GM23338 (cell line): Measurements from ENCODE around the gene TBX2. TPM values are rescaled to one million over a fixed set of nuclear protein-coding genes. Genes with fewer than 3 reads are reported as not detected.

ENCODE experiments used
- ATAC-seq: fragments of 200-7000 bp; cut with Tn5 transposase; 3 replicates; pipeline ENCODE4 v1.9.1; 2020
- DNase-seq: peaks from one replicate; pipeline ENCODE4 v3.0.0-alpha.2; 2015; ENCODE audit warnings: low spot score
- H2AFZ ChIP-seq: fragments of 200-600 bp; sonication (generic); 2 replicates; pipeline ENCODE4 v1.8.0; 2016; ENCODE audit warnings: antibody characterized with exemption, mild to moderate bottlenecking, moderate library complexity
- H3F3A ChIP-seq: fragments of 200-600 bp; sonication (generic); replicated peaks from 2 replicates; pipeline ENCODE4 v1.8.0; 2017; ENCODE audit warnings: antibody characterized with exemption, mixed run types, low read depth
- H3K27ac ChIP-seq: fragments of 200-600 bp; sonication (generic); 2 replicates; pipeline ENCODE4 v1.6.1; 2016; ENCODE audit warnings: low read depth
- H3K27me3 ChIP-seq: fragments of 200-600 bp; sonication (generic); 2 replicates; pipeline ENCODE4 v1.8.0; 2016; ENCODE audit warnings: mild to moderate bottlenecking, mixed run types, moderate library complexity; ENCODE audit not compliant: insufficient read depth
- H3K36me3 ChIP-seq: fragments of 200-600 bp; sonication (generic); 2 replicates; pipeline ENCODE4 v1.8.0; 2016; ENCODE audit warnings: mild to moderate bottlenecking; ENCODE audit not compliant: insufficient read depth
- H3K4me1 ChIP-seq: fragments of 200-600 bp; sonication (generic); 2 replicates; pipeline ENCODE4 v1.8.0; 2016; ENCODE audit warnings: mild to moderate bottlenecking, moderate library complexity; ENCODE audit not compliant: insufficient read depth
- H3K4me2 ChIP-seq: fragments of 200-600 bp; sonication (generic); 2 replicates; pipeline ENCODE4 v1.7.1; 2017; ENCODE audit warnings: mixed run types
- H3K4me3 ChIP-seq: fragments of 200-600 bp; sonication (generic); 2 replicates; pipeline ENCODE4 v1.6.1; 2016; ENCODE audit warnings: mixed run types
- H3K79me2 ChIP-seq: fragments of 200-600 bp; sonication (generic); replicated peaks from 2 replicates; pipeline ENCODE4 v1.8.0; 2017; ENCODE audit warnings: mild to moderate bottlenecking; ENCODE audit not compliant: insufficient read depth
- H3K9me2 ChIP-seq: fragments of 200-600 bp; sonication (generic); 2 replicates; pipeline ENCODE4 v1.8.0; 2017; ENCODE audit not compliant: insufficient read depth
- H4K20me1 ChIP-seq: fragments of 200-600 bp; sonication (generic); replicated peaks from 2 replicates; pipeline ENCODE4 v1.8.0; 2017; ENCODE audit warnings: mild to moderate bottlenecking; ENCODE audit not compliant: insufficient read depth
- H3K27ac Mint-ChIP-seq: 2 replicates; pipeline ENCODE4 v1.8.0; 2020; ENCODE audit warnings: inconsistent platforms, mild to moderate bottlenecking, moderate library complexity, mixed read lengths
- H3K27me3 Mint-ChIP-seq: 3 replicates; pipeline ENCODE4 v1.8.0; 2022; ENCODE audit warnings: low read depth, mild to moderate bottlenecking, moderate library complexity, mixed read lengths, inconsistent platforms; ENCODE audit not compliant: insufficient read depth, poor library complexity
- H3K36me3 Mint-ChIP-seq: 3 replicates; pipeline ENCODE4 v1.8.0; 2021; ENCODE audit warnings: low read depth, mild to moderate bottlenecking, inconsistent platforms, moderate library complexity, mixed read lengths
- H3K4me1 Mint-ChIP-seq: 3 replicates; pipeline ENCODE4 v1.8.0; 2020; ENCODE audit warnings: mild to moderate bottlenecking, inconsistent platforms, mixed read lengths
- H3K4me3 Mint-ChIP-seq: 3 replicates; pipeline ENCODE4 v1.8.0; 2021; ENCODE audit warnings: moderate library complexity, mild to moderate bottlenecking, inconsistent platforms, mixed read lengths
- H3K9me3 Mint-ChIP-seq: 3 replicates; pipeline ENCODE4 v1.8.0; 2020; ENCODE audit warnings: moderate library complexity, mild to moderate bottlenecking, inconsistent platforms, mixed read lengths
- CREB1 ChIP-seq: fragments of 250-450 bp; sonication (Bioruptor Pico); IDR thresholded peaks from 2 replicates; pipeline ENCODE4 v1.5.0; 2020; ENCODE audit warnings: low read depth, mild to moderate bottlenecking, moderate library complexity
- CTCF ChIP-seq, 2 experiments: fragments of 200-600 bp in 1 of 2; sonication (generic) in 1 of 2; conservative IDR thresholded peaks; 2 replicates each; pipeline versions ENCODE4 v1.5.1 to v1.6.1; 2016 to 2017; ENCODE audit warnings: antibody characterized with exemption in 2 of 2, low read depth in 2 of 2, mild to moderate bottlenecking in 2 of 2, moderate library complexity in 1 of 2
- EZH2 ChIP-seq: fragments of 200-600 bp; sonication (generic); IDR thresholded peaks from one replicate; pipeline ENCODE4 v1.8.0; 2017; ENCODE audit warnings: antibody characterized with exemption, mild to moderate bottlenecking, low read depth; ENCODE audit not compliant: unreplicated experiment
- EZH2phosphoT487 ChIP-seq: fragments of 200-600 bp; sonication (generic); IDR thresholded peaks from one replicate; pipeline ENCODE4 v1.8.1; 2018; ENCODE audit warnings: antibody characterized with exemption; ENCODE audit not compliant: unreplicated experiment
- JUNB ChIP-seq: IDR thresholded peaks from one replicate; pipeline ENCODE4 v1.6.1; 2016; ENCODE audit warnings: antibody characterized with exemption; ENCODE audit not compliant: unreplicated experiment
- NANOG ChIP-seq: IDR thresholded peaks from 2 replicates; pipeline ENCODE4 v1.6.1; 2016; ENCODE audit warnings: antibody characterized with exemption, borderline replicate concordance
- POLR2AphosphoS5 ChIP-seq: IDR thresholded peaks from 2 replicates; pipeline ENCODE4 v1.6.1; 2016; ENCODE audit warnings: antibody characterized with exemption, low read depth
- REST ChIP-seq: IDR thresholded peaks from one replicate; pipeline ENCODE4 v1.6.1; 2018; ENCODE audit warnings: antibody characterized with exemption; ENCODE audit not compliant: unreplicated experiment
- ZNF114 ChIP-seq: fragments of 250-450 bp; sonication (Bioruptor Pico); IDR thresholded peaks from 2 replicates; pipeline ENCODE4 v1.5.0; 2020; ENCODE audit warnings: mild to moderate bottlenecking, moderate library complexity
- ZNF331 ChIP-seq: fragments of 250-450 bp; sonication (Bioruptor Pico); IDR thresholded peaks from 2 replicates; pipeline ENCODE4 v1.5.0; 2020; ENCODE audit warnings: low read depth, mild to moderate bottlenecking, moderate library complexity
- polyA plus RNA-seq: library from polyadenylated mRNA; unstranded; fragments of >200 nt; fragmentation: Nextera tagmentation; extraction: Ambion mirVana; gene quantifications from 2 replicates; pipeline ENCODE4 v1.2.1, GENCODE V29; 2016
- total RNA-seq: library from RNA; depleted of rRNA; stranded (reverse); fragments of >200 nt; shearing (Covaris generic); gene quantifications from 2 replicates; pipeline ENCODE4 v1.2.3, GENCODE V29; 2014

The TBX2 gene
- total and polyA plus RNA-seq, 2 experiments from 2014 or later = not detected

GRCh38 chr17:61391595-61392291 is 7.9 kb upstream of the TBX2 start:
- Mint-ChIP-seq H3K9me3 (peaks cover 2% of the 10 kb centered on the region; the same call in 2 of the 3 replicates), H3K36me3 (no peaks in the 10 kb centered on the region; the same call in 2 of the 3 replicates), H3K27ac (no peak overlapping the region), H3K4me3 (no peak overlapping the region), H3K4me1 (peaks cover 5% of the 10 kb centered on the region), H3K27me3 (peaks cover 50% of the 10 kb centered on the region)
- Histone ChIP-seq H3K4me3 (no peak overlapping the region), H3K27ac (no peak overlapping the region), H3K36me3 (no peaks in the 10 kb centered on the region), H3K9me2 (no peaks in the 10 kb centered on the region), H3K4me1 (no peaks in the 10 kb centered on the region; the same call in 1 of the 2 replicates), H3K4me2 (no peak overlapping the region), H4K20me1 (peaks cover 4% of the 10 kb centered on the region; the same call in 1 of the 2 replicates), H2AFZ (no peak overlapping the region), H3K27me3 (peaks cover 48% of the 10 kb centered on the region), H3F3A (no peaks in the 10 kb centered on the region), H3K79me2 (no peaks in the 10 kb centered on the region)
- ATAC-seq = no peak
- DNase-seq = no peak
- TF ChIP-seq EZH2 (no peak), ZNF114 (CRISPR knock-in tag) (no peak), CREB1 (CRISPR knock-in tag) (no peak), REST (no peak), NANOG (no peak), JUNB (no peak), ZNF331 (CRISPR knock-in tag) (no peak), POLR2AphosphoS5 (no peak), CTCF (conservative IDR thresholded peaks at IDR 0.05; ENCODE audit: low read depth in 2 of 2) (no peak)

- Histone ChIP-seq H3K27me3 (peaks cover 58% of the 10 kb centered on the region), H3K4me1 (no peaks in the 10 kb centered on the region; the same call in 1 of the 2 replicates), H3K79me2 (no peaks in the 10 kb centered on the region), H3K4me3 (no peak overlapping the region), H3K9me2 (no peaks in the 10 kb centered on the region), H3F3A (no peaks in the 10 kb centered on the region), H4K20me1 (peaks cover 4% of the 10 kb centered on the region; the same call in 1 of the 2 replicates), H2AFZ (no peak overlapping the region), H3K4me2 (no peak overlapping the region), H3K27ac (no peak overlapping the region), H3K36me3 (no peaks in the 10 kb centered on the region)
- H3K9me3 Mint-ChIP-seq = peaks cover 2% of the 10 kb centered on the region; the same call in 2 of the 3 replicates
- ATAC-seq (no peak), DNase-seq (no peak)
- peaks cover 5% of the 10 kb centered on the region for H3K4me1 Mint-ChIP-seq
- H3K27ac Mint-ChIP-seq = no peak overlapping the region
- peaks cover 56% of the 10 kb centered on the region for H3K27me3 Mint-ChIP-seq
- no peak overlapping the region for H3K4me3 Mint-ChIP-seq
- no peaks in the 10 kb centered on the region; the same call in 2 of the 3 replicates for H3K36me3 Mint-ChIP-seq
- TF ChIP-seq EZH2 (no peak), JUNB (no peak), CTCF (conservative IDR thresholded peaks at IDR 0.05; ENCODE audit: low read depth in 2 of 2) (no peak), ZNF331 (CRISPR knock-in tag) (no peak), ZNF114 (CRISPR knock-in tag) (no peak), CREB1 (CRISPR knock-in tag) (no peak), EZH2phosphoT487 (no peak), REST (no peak), POLR2AphosphoS5 (no peak), NANOG (no peak)
Measured at GRCh38 chr17:61392679-61393078, 7.0 kb upstream of the TBX2 start.
